ENCODE measurements around the gene CLEC2L. TPM values are rescaled to one million over a fixed set of nuclear protein-coding genes. Genes with fewer than 3 reads are reported as not detected.

Gene CLEC2L
- total RNA-seq: 10 to 100 TPM in 1 of 4 donors, not detected in 3; 17.3 TPM

DNA sequence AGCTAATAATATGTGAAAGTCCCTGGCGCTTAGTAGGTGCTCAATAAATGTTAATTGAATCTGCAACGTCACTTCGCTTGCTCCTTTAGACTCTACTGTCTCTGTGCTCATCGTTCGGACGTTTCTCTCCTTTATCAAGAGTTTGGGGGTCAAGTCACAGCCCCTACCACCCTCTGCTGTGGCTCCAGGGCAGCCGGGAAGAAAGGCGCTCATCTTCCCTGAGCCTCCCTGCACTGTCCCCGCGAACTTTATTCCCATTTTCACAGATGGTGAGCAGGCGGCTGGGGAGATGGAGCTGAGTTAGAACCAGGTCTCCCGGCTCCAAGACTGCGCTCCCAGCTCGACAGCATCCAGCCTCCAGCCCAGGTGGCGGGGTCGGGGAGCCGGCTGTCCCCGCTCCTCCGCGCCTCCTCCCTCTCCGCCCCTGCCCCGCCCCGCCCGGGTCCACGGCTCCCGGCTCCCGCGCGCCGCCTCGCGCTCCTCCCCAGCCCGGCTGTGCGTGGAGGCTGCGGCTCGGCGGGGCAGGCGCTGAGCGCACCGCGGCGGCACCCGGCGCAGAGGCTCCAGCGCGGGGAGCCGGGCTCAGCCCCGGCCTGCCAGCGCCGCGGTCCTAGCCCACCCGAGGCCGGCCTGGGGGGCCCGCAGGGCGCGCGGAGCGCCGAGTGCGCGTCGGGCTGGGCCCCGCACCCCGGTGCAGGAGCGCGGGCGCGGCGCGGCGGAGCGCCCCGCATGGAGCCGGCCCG is at the start of gene CLEC2L:
Gene CLEC2L (plus strand): TSS at position 487 of the 743 bp plus-strand sequence. CDS start 243 bp downstream, at position 730.
- H3K27ac ChIP-seq: no peak within 1 kb of the TSS
- DNase-seq: no peak
- TF ChIP-seq POLR2AphosphoS5 (IDR thresholded peaks at IDR 0.05) (no peak), EP300 (IDR thresholded peaks at IDR 0.05; ENCODE audit: low read depth) (no peak), CTCF (IDR thresholded peaks at IDR 0.05) (no peak), POLR2A (IDR thresholded peaks at IDR 0.05) (no peak)
- no peaks in the 10 kb centered on the region for H3K4me1 ChIP-seq
- H3K4me3 ChIP-seq: peak within 1 kb of the TSS in 1 of 4 donors; percentile 38
- WGBS, 2 donors (ENCODE audit: low coverage in 1 of 2): 7 to 14% methylated on average over 4 to 17 of the region's 75 CpGs
- H3K36me3 ChIP-seq: no peaks in the 10 kb centered on the region
- H3K9me3 ChIP-seq: no peaks in the 10 kb centered on the region
- in situ Hi-C loops (cut with MboI; ENCODE audit: low pct_ligation_motif_present in 1 of 4, low pct_unique_long_range_greater_than_20kb in 1 of 4, low sequenced_read_pairs in 3 of 4) (no loop called here), intact Hi-C loops (cut with DNase I; ENCODE audit: low total_unique reads) (no loop called here)
- peaks cover 37% of the 10 kb centered on the region for H3K27me3 ChIP-seq

DNA sequence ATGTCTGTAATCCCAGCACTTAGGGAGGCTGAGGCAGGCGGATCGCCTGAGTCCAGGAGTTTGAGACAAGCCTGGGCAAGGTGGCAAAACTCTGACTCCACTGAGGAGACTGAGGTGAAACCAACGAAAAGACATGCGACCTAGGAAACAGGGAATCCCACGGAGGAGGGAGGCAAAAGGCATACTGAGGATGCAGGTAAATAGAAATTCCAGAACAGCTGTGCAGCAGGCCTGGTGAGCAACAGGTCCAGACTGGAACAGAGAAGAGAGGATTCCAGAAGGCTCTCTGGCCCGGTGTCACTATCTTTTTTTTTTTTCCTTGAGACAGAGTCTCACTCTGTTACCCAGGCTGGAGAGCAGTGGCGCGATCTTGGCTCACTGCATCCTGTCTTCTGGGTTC is 47.3 kb upstream of the CLEC2L start:
- in situ Hi-C loops (cut with MboI; ENCODE audit: low pct_ligation_motif_present in 1 of 4, low pct_unique_long_range_greater_than_20kb in 1 of 4, low sequenced_read_pairs in 3 of 4): no loop called here
- intact Hi-C loops (cut with DNase I; ENCODE audit: low total_unique reads): no loop called here
- TF ChIP-seq POLR2AphosphoS5 (IDR thresholded peaks at IDR 0.05): no peak
- no peak for TF ChIP-seq POLR2A (IDR thresholded peaks at IDR 0.05)
- TF ChIP-seq EP300 (IDR thresholded peaks at IDR 0.05; ENCODE audit: low read depth): no peak
- TF ChIP-seq CTCF (IDR thresholded peaks at IDR 0.05): no peak
- H3K36me3 ChIP-seq: no peaks in the 10 kb centered on the region
- no peak for DNase-seq
- no peak overlapping the region for H3K4me3 ChIP-seq
- WGBS, 2 donors (ENCODE audit: low coverage in 1 of 2): 85 to 93% methylated on average over 5 to 8 of the region's 8 CpGs
- H3K9me3 ChIP-seq: no peaks in the 10 kb centered on the region
- H3K4me1 ChIP-seq: peaks cover 0 to 7% (median 0%) of the 10 kb centered on the region in 4 donors
- H3K27me3 ChIP-seq: peaks cover 6% of the 10 kb centered on the region
- H3K27ac ChIP-seq: no peak overlapping the region

GRCh38 chr7:139476891-139477290 is 46.6 kb upstream of the CLEC2L start:
- Histone ChIP-seq H3K36me3 (no peaks in the 10 kb centered on the region), H3K27me3 (peaks cover 12% of the 10 kb centered on the region), H3K27ac (no peak overlapping the region), H3K4me1 (peaks cover 0 to 7% (median 0%) of the 10 kb centered on the region in 4 donors), H3K4me3 (no peak overlapping the region), H3K9me3 (no peaks in the 10 kb centered on the region)
- in situ Hi-C loops (cut with MboI; ENCODE audit: low pct_ligation_motif_present in 1 of 4, low pct_unique_long_range_greater_than_20kb in 1 of 4, low sequenced_read_pairs in 3 of 4): no loop called here
- 81 to 82% methylated on average over 3 to 6 of the region's 6 CpGs for WGBS, 2 donors (ENCODE audit: low coverage in 1 of 2)
- intact Hi-C loops (cut with DNase I; ENCODE audit: low total_unique reads): no loop called here
- DNase-seq: no peak
- no peak for TF ChIP-seq CTCF (IDR thresholded peaks at IDR 0.05)
- TF ChIP-seq POLR2A (IDR thresholded peaks at IDR 0.05): no peak
- TF ChIP-seq EP300 (IDR thresholded peaks at IDR 0.05; ENCODE audit: low read depth): no peak
- no peak for TF ChIP-seq POLR2AphosphoS5 (IDR thresholded peaks at IDR 0.05)

DNA sequence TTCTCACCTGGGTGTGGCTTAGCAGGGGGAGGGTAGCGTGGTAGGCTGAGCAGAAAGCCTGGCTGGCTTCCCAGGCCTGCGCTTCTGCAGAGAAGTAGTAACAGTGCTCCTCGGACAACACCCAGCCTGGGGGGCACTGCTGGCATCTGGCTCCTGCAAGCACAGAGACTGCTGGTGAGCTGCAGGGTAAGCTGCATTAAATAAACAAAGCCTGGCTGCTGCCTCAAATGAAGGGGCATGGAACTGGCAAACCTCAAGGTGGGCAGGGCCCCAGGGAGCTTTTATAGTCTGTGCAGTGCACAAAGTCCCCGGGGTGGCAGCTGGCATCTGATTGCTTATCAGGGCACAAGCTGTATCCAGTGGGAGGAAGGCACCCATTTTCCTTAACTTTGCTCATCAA is 43.9 kb upstream of the CLEC2L start:
- H3K36me3 ChIP-seq: no peaks in the 10 kb centered on the region
- WGBS, 2 donors (ENCODE audit: low coverage in 1 of 2): 38% methylated on average over 4 of the region's 4 CpGs; no CpG with 5 or more reads in 1 of the 2 donors
- intact Hi-C loops (cut with DNase I; ENCODE audit: low total_unique reads) (no loop called here), in situ Hi-C loops (cut with MboI; ENCODE audit: low pct_ligation_motif_present in 1 of 4, low pct_unique_long_range_greater_than_20kb in 1 of 4, low sequenced_read_pairs in 3 of 4) (no loop called here)
- H3K9me3 ChIP-seq: no peaks in the 10 kb centered on the region
- H3K27ac ChIP-seq: no peak overlapping the region
- peaks cover 40% of the 10 kb centered on the region for H3K27me3 ChIP-seq
- no peak for TF ChIP-seq POLR2AphosphoS5 (IDR thresholded peaks at IDR 0.05)
- no peak for TF ChIP-seq EP300 (IDR thresholded peaks at IDR 0.05; ENCODE audit: low read depth)
- TF ChIP-seq POLR2A (IDR thresholded peaks at IDR 0.05): no peak
- TF ChIP-seq CTCF (IDR thresholded peaks at IDR 0.05): no peak
- H3K4me3 ChIP-seq: no peak overlapping the region
- H3K4me1 ChIP-seq: peaks cover 5 to 24% (median 14%) of the 10 kb centered on the region in 4 donors
- peak; percentile 26 for DNase-seq

Data from transverse colon (tissue), 4 donors.